Glutamatergic neuron (in vitro differentiated cells): ENCODE results near the gene UGCG. TPM values are rescaled to one million over a fixed set of nuclear protein-coding genes. Genes with fewer than 3 reads are reported as not detected.
A peak's percentile ranks its signal among the peaks of the same experiment; 100 is the strongest.

Source experiments
- DNase-seq: peaks from one replicate; pipeline ENCODE4 v3.0.0; 2022
- H3K27ac Mint-ChIP-seq: one replicate; pipeline ENCODE4 v1.8.0; 2020; ENCODE audit warnings: mild to moderate bottlenecking, mixed read lengths, inconsistent platforms; ENCODE audit not compliant: unreplicated experiment
- H3K27me3 Mint-ChIP-seq: one replicate; pipeline ENCODE4 v1.8.0; 2020; ENCODE audit warnings: mild to moderate bottlenecking, moderate library complexity, mixed read lengths, inconsistent platforms; ENCODE audit not compliant: unreplicated experiment
- H3K36me3 Mint-ChIP-seq: one replicate; pipeline ENCODE4 v1.8.0; 2020; ENCODE audit warnings: mild to moderate bottlenecking, mixed read lengths, inconsistent platforms; ENCODE audit not compliant: unreplicated experiment
- H3K4me1 Mint-ChIP-seq: one replicate; pipeline ENCODE4 v1.8.0; 2020; ENCODE audit warnings: mild to moderate bottlenecking, low read depth, mixed read lengths, inconsistent platforms; ENCODE audit not compliant: unreplicated experiment
- H3K4me3 Mint-ChIP-seq: one replicate; pipeline ENCODE4 v1.8.0; 2020; ENCODE audit warnings: mild to moderate bottlenecking, mixed read lengths, inconsistent platforms; ENCODE audit not compliant: unreplicated experiment
- H3K9me3 Mint-ChIP-seq: one replicate; pipeline ENCODE4 v1.8.0; 2020; ENCODE audit warnings: mild to moderate bottlenecking, moderate library complexity, mixed read lengths, inconsistent platforms; ENCODE audit not compliant: unreplicated experiment
- long read RNA-seq: library from polyadenylated mRNA; unstranded; transcript quantifications from one replicate; pipeline ENCODE4 v2.0.0, GENCODE V29; 2020; ENCODE audit not compliant: unreplicated experiment
- total RNA-seq: library from RNA; stranded (reverse); fragmentation: NEBNext Ultra II Directional; extraction: Animal tissue kit (Norgen Biotek cat#: 25700); gene quantifications from one replicate; pipeline ENCODE4 v1.2.1, GENCODE V29; 2021; ENCODE audit not compliant: unreplicated experiment
- TF ChIP-seq, protein P1 (sequence below): fragments of 200-600 bp; sonication (generic); IDR thresholded peaks from one replicate; pipeline ENCODE4 v1.5.0; 2021; ENCODE audit not compliant: partially characterized antibody, unreplicated experiment

The UGCG gene
- 16.0 TPM for total RNA-seq
- long read RNA-seq, full-length matches to known transcripts, result 2 of 3 reads
- long read RNA-seq, partial matches to known transcripts, result 0 of 3 reads
- long read RNA-seq, other reads (novel, unspliced or antisense), result 1 of 3 reads

DNA sequence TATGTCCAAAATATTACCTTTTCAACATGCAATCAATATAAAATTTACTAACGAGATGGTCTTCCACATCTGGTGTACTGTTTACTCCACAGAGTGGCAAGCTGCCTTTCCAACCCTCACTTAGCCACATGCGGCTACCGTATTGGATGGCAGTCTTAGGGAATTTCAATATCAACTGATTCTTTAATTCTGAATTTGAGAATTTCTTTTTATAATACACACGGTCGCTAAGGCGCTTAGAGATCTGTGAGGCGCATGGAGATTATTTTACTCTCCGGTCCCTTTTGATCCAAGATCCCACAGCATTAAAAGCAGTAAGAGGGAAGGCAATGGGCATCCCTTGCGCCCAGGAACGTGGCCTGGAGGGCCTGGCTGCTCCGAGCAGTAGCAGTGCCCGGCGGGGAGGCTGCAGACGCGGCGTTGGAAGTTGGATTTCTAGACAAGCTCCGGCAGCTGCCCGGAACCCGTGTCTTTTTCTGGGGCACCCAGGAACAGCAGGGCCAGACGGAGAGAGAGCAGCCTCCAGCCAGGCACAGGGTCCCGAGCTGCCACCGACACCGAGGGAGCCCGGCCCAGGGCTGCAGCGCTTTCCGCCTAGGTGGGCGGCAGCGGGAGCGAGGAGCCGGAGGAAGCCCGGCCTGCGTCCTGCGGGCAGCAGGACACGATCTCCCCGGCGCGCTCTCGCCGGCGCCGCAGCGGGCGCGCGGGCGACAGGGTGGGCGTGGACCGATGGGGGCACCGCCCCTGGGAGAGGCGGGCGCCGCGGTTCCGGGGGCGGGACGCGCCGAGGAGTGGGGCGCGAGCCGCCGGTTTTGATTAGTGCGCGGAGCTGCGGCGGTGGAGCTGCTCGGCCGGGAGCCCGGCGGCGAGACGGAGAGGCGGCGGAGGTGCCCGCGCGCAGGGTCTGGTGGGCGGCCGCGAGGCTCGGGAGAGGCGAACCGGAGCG, at the start of gene UGCG:
Gene UGCG (plus strand): TSS at position 819 of the 946 bp plus-strand sequence. CDS start 402 bp downstream, outside the sequence.
- Mint-ChIP-seq H3K27me3 (peaks cover 4% of the 10 kb centered on the region), H3K27ac (peak within 1 kb of the TSS; percentile 83), H3K9me3 (peaks cover 4% of the 10 kb centered on the region), H3K36me3 (no peaks in the 10 kb centered on the region), H3K4me1 (peaks cover 2% of the 10 kb centered on the region), H3K4me3 (peak within 1 kb of the TSS; percentile 92)
- DNase-seq, result peak; percentile 90
- TF ChIP-seq, protein P1, sequence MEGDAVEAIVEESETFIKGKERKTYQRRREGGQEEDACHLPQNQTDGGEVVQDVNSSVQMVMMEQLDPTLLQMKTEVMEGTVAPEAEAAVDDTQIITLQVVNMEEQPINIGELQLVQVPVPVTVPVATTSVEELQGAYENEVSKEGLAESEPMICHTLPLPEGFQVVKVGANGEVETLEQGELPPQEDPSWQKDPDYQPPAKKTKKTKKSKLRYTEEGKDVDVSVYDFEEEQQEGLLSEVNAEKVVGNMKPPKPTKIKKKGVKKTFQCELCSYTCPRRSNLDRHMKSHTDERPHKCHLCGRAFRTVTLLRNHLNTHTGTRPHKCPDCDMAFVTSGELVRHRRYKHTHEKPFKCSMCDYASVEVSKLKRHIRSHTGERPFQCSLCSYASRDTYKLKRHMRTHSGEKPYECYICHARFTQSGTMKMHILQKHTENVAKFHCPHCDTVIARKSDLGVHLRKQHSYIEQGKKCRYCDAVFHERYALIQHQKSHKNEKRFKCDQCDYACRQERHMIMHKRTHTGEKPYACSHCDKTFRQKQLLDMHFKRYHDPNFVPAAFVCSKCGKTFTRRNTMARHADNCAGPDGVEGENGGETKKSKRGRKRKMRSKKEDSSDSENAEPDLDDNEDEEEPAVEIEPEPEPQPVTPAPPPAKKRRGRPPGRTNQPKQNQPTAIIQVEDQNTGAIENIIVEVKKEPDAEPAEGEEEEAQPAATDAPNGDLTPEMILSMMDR, result no peak

- no peaks in the 10 kb centered on the region for H3K27me3 Mint-ChIP-seq
- no peaks in the 10 kb centered on the region for H3K4me1 Mint-ChIP-seq
- H3K27ac Mint-ChIP-seq, result no peak overlapping the region
These were observed 45.1 kb upstream of the UGCG start for GRCh38 chr9:111851553-111851952.

DNA sequence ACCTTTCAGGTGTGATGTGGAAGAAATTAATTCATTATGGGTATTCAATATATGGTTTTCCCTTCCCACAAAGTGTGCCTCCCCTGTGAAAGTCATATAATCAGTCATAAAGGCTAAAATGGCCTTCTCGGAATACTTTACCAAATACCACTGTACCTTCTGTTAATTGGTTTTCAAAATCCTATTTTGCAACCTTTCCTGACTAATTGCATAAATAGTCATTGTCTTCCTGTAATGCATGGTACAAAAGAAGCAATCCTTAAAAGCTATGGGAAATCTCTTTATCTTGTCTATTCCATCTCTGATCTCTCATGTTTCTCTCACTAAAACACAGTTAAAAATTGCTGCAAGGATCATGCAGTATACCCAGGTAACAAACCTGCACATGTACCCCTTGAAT, 44.3 kb upstream of the UGCG start:
- TF ChIP-seq, protein P1, result no peak
- Mint-ChIP-seq H3K4me3 (no peak overlapping the region), H3K36me3 (no peaks in the 10 kb centered on the region), H3K27me3 (no peaks in the 10 kb centered on the region), H3K9me3 (no peaks in the 10 kb centered on the region), H3K27ac (no peak overlapping the region), H3K4me1 (no peaks in the 10 kb centered on the region)
- DNase-seq, result no peak

More at GRCh38 chr9:111851553-111851952, 45.1 kb upstream of the UGCG start:
- no peak for DNase-seq
- H3K36me3 Mint-ChIP-seq, result no peaks in the 10 kb centered on the region
- no peaks in the 10 kb centered on the region for H3K9me3 Mint-ChIP-seq
- no peak overlapping the region for H3K4me3 Mint-ChIP-seq
- TF ChIP-seq, protein P1, result no peak

- no peak for DNase-seq
- H3K4me3 Mint-ChIP-seq, result no peak overlapping the region
- TF ChIP-seq, protein P1, result no peak
- H3K27me3 Mint-ChIP-seq, result no peaks in the 10 kb centered on the region
- no peak overlapping the region for H3K27ac Mint-ChIP-seq
- H3K36me3 Mint-ChIP-seq, result no peaks in the 10 kb centered on the region
- no peaks in the 10 kb centered on the region for H3K9me3 Mint-ChIP-seq
- H3K4me1 Mint-ChIP-seq, result no peaks in the 10 kb centered on the region
These were observed 43.2 kb upstream of the UGCG start for GRCh38 chr9:111853450-111853827.

GRCh38 chr9:111854799-111855198, 41.8 kb upstream of the UGCG start:
- no peak for DNase-seq
- Mint-ChIP-seq H3K4me3 (no peak overlapping the region), H3K4me1 (no peaks in the 10 kb centered on the region), H3K9me3 (no peaks in the 10 kb centered on the region), H3K36me3 (no peaks in the 10 kb centered on the region), H3K27me3 (no peaks in the 10 kb centered on the region), H3K27ac (no peak overlapping the region)
- TF ChIP-seq, protein P1, result no peak
